Measurements from ENCODE around the gene POLR2B. TPM values are rescaled to one million over a fixed set of nuclear protein-coding genes. Genes with fewer than 3 reads are reported as not detected.

POLR2B gene
- total RNA-seq, 1 donor from 2014 or later, result 55.2 TPM

- H3K27me3 Mint-ChIP-seq (ENCODE audit: low read depth), result no peaks in the 10 kb centered on the region
- no peak for DNase-seq (ENCODE audit: low spot score)
- H3K36me3 Mint-ChIP-seq (ENCODE audit: low read depth), result peaks cover 34% of the 10 kb centered on the region
- H3K4me3 Mint-ChIP-seq (ENCODE audit: unreplicated experiment), result no peak overlapping the region
- TF ChIP-seq CTCF (IDR thresholded peaks at IDR 0.05), result no peak
- H3K4me1 Mint-ChIP-seq (ENCODE audit: low read depth), result peaks cover 13% of the 10 kb centered on the region
- H3K9me3 Mint-ChIP-seq (ENCODE audit: low read depth), result no peaks in the 10 kb centered on the region
- peak overlapping the region; percentile 83 for H3K27ac Mint-ChIP-seq (ENCODE audit: unreplicated experiment)
Observed at GRCh38 chr4:57013543-57014120, 34.9 kb downstream of the POLR2B start.

- Mint-ChIP-seq H3K27ac (ENCODE audit: unreplicated experiment) (peak overlapping the region; percentile 79), H3K9me3 (ENCODE audit: low read depth) (no peaks in the 10 kb centered on the region), H3K27me3 (ENCODE audit: low read depth) (no peaks in the 10 kb centered on the region)
Observed at GRCh38 chr4:57018980-57019379, 40.3 kb downstream of the POLR2B start.

GRCh38 chr4:57020467-57021101, 41.9 kb downstream of the POLR2B start:
- peak overlapping the region; percentile 85 for H3K27ac Mint-ChIP-seq (ENCODE audit: unreplicated experiment)
- no peak overlapping the region for H3K4me3 Mint-ChIP-seq (ENCODE audit: unreplicated experiment)

More at GRCh38 chr4:57018980-57019379, 40.3 kb downstream of the POLR2B start:
- no peak overlapping the region for H3K4me3 Mint-ChIP-seq (ENCODE audit: unreplicated experiment)
- peaks cover 56% of the 10 kb centered on the region for H3K4me1 Mint-ChIP-seq (ENCODE audit: low read depth)
- H3K36me3 Mint-ChIP-seq (ENCODE audit: low read depth), result peaks cover 22% of the 10 kb centered on the region
- DNase-seq (ENCODE audit: low spot score), result no peak
- TF ChIP-seq CTCF (IDR thresholded peaks at IDR 0.05), result peak; percentile 72

GRCh38 chr4:57023104-57023503, 44.4 kb downstream of the POLR2B start:
- Mint-ChIP-seq H3K27ac (ENCODE audit: unreplicated experiment) (peak overlapping the region; percentile 82), H3K36me3 (ENCODE audit: low read depth) (peaks cover 32% of the 10 kb centered on the region), H3K9me3 (ENCODE audit: low read depth) (no peaks in the 10 kb centered on the region), H3K27me3 (ENCODE audit: low read depth) (no peaks in the 10 kb centered on the region), H3K4me1 (ENCODE audit: low read depth) (peaks cover 67% of the 10 kb centered on the region), H3K4me3 (ENCODE audit: unreplicated experiment) (no peak overlapping the region)
- no peak for TF ChIP-seq CTCF (IDR thresholded peaks at IDR 0.05)
- no peak for DNase-seq (ENCODE audit: low spot score)

More at GRCh38 chr4:57020467-57021101, 41.9 kb downstream of the POLR2B start:
- no peak for TF ChIP-seq CTCF (IDR thresholded peaks at IDR 0.05)
- H3K9me3 Mint-ChIP-seq (ENCODE audit: low read depth), result no peaks in the 10 kb centered on the region
- no peak for DNase-seq (ENCODE audit: low spot score)
- H3K36me3 Mint-ChIP-seq (ENCODE audit: low read depth), result peaks cover 26% of the 10 kb centered on the region
- H3K27me3 Mint-ChIP-seq (ENCODE audit: low read depth), result no peaks in the 10 kb centered on the region
- H3K4me1 Mint-ChIP-seq (ENCODE audit: low read depth), result peaks cover 65% of the 10 kb centered on the region

GRCh38 chr4:57034520-57034919, 55.8 kb downstream of the POLR2B start:
- no peak for TF ChIP-seq CTCF (IDR thresholded peaks at IDR 0.05)
- peaks cover 60% of the 10 kb centered on the region for H3K4me1 Mint-ChIP-seq (ENCODE audit: low read depth)
- H3K27me3 Mint-ChIP-seq (ENCODE audit: low read depth), result no peaks in the 10 kb centered on the region
- H3K4me3 Mint-ChIP-seq (ENCODE audit: unreplicated experiment), result no peak overlapping the region
- peak overlapping the region; percentile 81 for H3K27ac Mint-ChIP-seq (ENCODE audit: unreplicated experiment)
- peaks cover 67% of the 10 kb centered on the region for H3K36me3 Mint-ChIP-seq (ENCODE audit: low read depth)
- H3K9me3 Mint-ChIP-seq (ENCODE audit: low read depth), result no peaks in the 10 kb centered on the region
- no peak for DNase-seq (ENCODE audit: low spot score)
